DMS79 treated with DMSO at 0.1 percent for 48 hours (cell line): Measurements from ENCODE around the gene IL4R.
"Not testable (repeated sequence)": the region's sequence is repeated elsewhere in the genome, so short reads cannot be mapped to it uniquely, and the experiment has no call there.

ENCODE experiments used
- DNase-seq: peaks from one replicate; lab custom pipeline; 2025; lab: John Stamatoyannopoulos, UW

IL4R gene

DNA sequence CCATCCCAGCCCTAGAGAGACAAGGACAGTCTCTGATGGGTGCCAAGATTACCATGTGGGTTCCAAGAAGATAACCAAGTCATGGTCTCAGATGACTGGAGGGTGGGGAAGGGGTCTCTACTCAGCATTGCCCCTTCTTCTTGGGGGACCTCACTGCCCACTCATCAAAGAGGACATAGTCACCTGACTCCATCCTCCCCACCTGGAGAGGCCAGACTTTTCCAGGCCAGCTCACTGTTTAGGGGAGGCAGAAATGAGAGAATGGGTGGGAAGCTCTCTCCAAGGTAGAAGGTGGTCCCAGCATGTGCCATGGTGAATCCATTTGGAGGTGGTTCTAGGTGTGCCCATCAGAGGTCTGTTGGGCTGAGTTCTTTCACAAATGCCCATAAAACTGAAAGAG is 67.5 kb downstream of the IL4R start:
- no peak for DNase-seq

- DNase-seq, result no peak
Measured at GRCh38 chr16:27381974-27382855, 68.4 kb downstream of the IL4R start.

DNA sequence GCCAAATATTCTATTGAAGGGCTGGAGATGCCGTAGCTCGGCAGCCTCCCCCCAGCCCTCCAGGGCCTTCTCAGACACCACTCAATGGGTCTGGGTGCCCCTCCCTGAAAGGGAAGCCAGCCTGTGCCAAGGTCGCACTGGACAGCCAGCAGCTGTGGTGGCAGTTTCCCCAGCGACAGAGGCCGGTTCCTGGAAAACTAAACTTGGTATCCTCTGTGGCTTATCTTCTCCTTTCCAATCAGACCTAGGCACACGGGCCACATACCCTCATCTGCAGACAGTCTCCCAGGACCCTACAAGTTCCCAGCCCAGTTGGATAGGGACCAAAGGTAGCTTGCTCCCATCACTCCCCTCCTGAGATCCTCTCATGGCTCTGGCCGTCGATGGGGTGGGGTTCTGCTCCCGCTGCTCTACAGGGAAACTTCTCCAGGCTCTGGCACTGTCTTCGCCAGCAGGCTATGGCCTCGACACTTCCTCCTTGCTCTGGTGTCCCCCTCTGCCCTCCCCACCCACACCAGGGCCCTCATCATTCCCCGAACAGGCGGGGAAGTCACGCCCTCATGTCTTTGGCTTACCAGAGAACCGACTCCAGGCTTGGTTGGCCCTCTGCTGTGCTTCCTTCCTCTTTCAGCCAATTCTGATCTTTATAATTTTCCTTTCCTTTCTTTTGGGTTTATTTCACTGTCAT is 69.9 kb downstream of the IL4R start:
- DNase-seq, result no peak

GRCh38 chr16:27384425-27384824 is 70.7 kb downstream of the IL4R start:
- no peak for DNase-seq

DNA sequence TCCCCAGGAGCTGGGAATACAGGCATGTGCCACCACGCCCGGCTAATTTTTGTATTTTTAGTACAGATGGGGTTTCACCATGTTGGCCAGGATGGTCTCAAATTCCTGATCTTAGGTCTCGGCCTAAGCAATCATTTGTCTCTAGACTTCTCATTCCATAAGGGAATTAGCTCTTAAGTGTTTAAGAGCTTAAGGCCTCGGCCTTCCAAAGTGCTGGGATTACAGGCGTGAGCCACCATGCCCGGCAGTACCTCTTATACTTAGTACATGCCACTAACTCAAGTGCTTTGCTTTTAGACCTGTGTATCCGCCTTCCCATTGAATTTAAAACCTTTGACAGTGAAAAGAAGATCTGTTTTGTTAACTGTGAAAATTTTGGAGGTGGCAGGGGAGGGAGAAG is 71.6 kb downstream of the IL4R start:
- DNase-seq, result no peak

GRCh38 chr16:27386674-27387073 is 72.9 kb downstream of the IL4R start:
- DNase-seq, result no peak

GRCh38 chr16:27387724-27388123 is 74.0 kb downstream of the IL4R start:
- DNase-seq, result no peak

- no peak for DNase-seq
Measured at GRCh38 chr16:27389272-27389961, 75.6 kb downstream of the IL4R start.

DNA sequence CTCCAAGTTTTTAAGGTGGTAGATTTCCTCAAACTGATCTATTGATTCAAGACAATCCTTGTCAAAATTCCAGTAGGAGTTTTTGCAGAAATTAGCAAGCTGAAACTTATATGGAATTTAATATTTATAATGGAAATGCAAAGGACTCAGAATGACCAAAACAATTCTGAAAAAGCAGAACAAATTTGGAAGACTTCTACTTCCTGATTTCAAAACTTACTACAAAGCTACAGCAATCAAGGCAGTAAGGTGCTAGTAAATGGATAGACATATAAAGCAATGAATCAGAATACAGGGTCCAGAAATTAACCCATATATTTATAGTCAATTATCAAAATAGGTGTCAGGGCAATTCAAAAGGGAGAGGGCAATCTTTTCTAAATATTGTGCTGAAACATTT is 76.4 kb downstream of the IL4R start:
- no peak for DNase-seq

GRCh38 chr16:27392671-27393070 is 78.9 kb downstream of the IL4R start:
- DNase-seq, result no peak

DNA sequence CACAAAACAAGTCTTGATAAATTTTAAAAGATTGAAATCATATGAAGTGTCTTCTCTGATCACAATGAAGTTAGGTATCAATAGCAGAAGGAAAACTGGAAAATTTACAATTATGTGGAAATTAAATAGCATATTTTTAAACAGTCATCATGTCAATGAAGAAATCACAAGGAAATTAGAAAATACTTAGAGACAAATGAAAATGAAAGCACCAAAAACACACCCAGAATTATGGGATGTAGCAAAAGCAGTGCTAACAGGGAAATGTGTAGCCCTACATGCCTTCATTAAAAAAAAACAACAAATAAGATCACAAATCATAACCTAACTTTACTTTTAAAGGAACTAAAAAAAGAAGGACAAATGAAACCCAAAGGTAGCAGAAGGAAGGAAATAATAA is 80.7 kb downstream of the IL4R start:
- DNase-seq, result no peak

- not testable (repeated sequence) for DNase-seq
Measured at GRCh38 chr16:27398341-27398893, 84.6 kb downstream of the IL4R start.

GRCh38 chr16:27398894-27399853 is 85.4 kb downstream of the IL4R start:
- no peak for DNase-seq

- DNase-seq, result no peak
Measured at GRCh38 chr16:27399969-27400368, 86.2 kb downstream of the IL4R start.

GRCh38 chr16:27400751-27401620 is 87.2 kb downstream of the IL4R start:
- no peak for DNase-seq

DNA sequence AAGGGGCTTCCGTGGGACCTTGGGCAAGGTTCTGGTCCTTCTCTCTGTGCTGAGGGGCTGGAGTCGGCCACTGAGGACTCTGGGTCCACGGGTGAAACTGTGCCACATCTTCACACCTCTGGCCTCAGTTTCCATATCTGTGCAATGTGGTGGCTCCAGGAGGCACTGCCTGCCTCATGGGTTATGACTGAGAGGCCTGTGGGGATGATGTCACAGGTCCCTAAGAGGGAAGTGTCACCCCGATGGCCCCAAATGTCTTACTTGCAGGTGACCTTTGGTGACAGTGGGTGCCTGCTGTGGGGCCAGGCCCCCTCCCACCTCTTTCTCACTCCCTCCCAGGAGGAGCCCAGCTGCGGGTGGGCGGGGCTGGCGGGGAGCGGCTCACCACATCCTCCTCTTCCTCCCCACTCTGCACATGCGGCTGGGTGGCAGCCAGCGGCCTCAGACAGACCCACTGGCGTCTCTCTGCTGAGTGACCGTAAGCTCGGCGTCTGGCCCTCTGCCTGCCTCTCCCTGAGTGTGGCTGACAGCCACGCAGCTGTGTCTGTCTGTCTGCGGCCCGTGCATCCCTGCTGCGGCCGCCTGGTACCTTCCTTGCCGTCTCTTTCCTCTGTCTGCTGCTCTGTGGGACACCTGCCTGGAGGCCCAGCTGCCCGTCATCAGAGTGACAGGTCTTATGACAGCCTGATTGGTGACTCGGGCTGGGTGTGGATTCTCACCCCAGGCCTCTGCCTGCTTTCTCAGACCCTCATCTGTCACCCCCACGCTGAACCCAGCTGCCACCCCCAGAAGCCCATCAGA is 88.2 kb downstream of the IL4R start, which contains the start of gene IL21R:
TSS of gene IL21R (plus strand) at position 407 of the 801 bp plus-strand sequence. CDS start 27,898 bp downstream, outside the sequence.
- DNase-seq, result no peak

- no peak for DNase-seq
Measured at GRCh38 chr16:27402569-27402963, 88.8 kb downstream of the IL4R start.

GRCh38 chr16:27402964-27403600 is 89.3 kb downstream of the IL4R start:
- DNase-seq, result no peak

- no peak for DNase-seq
Measured at GRCh38 chr16:27403601-27403992, 89.8 kb downstream of the IL4R start.
